SK-N-MC (cell line): ENCODE measurements around the gene DCLK1.

Source experiments
- EZH2 ChIP-seq: fragments of 200-600 bp; sonication (generic); IDR thresholded peaks from one replicate; pipeline ENCODE4 v1.6.1; 2017; ENCODE audit warnings: antibody characterized with exemption
- POLR2AphosphoS5 ChIP-seq: IDR thresholded peaks from 2 replicates; pipeline ENCODE4 v1.6.1; 2012; ENCODE audit warnings: mild to moderate bottlenecking, low read depth, low read length, borderline replicate concordance

GRCh38 chr13:35954207-35954560 is 177.0 kb downstream of the DCLK1 start:
- TF ChIP-seq EZH2 (no peak), POLR2AphosphoS5 (no peak)
